ENCODE measurements around the gene NKD2.

GRCh38 chr5:1003296-1003937 lies 5.2 kb upstream of the NKD2 start:
- TF ChIP-seq POLR2AphosphoS5 (IDR thresholded peaks at IDR 0.05; ENCODE audit: low read depth, low read length): no peak
- TF ChIP-seq POLR2A (IDR thresholded peaks at IDR 0.05; ENCODE audit: low read depth, low read length): no peak
- TF ChIP-seq PAX5 (IDR thresholded peaks at IDR 0.05; ENCODE audit: insufficient read depth, low read length, severe bottlenecking): no peak
- no peak for TF ChIP-seq TAF1 (IDR thresholded peaks at IDR 0.05; ENCODE audit: low read depth, low read length)
- TF ChIP-seq POU2F2 (IDR thresholded peaks at IDR 0.05; ENCODE audit: low read depth, low read length): no peak
- TF ChIP-seq SPI1 (IDR thresholded peaks at IDR 0.05; ENCODE audit: low read depth, low read length): no peak
